DMS 273 (cell line): ENCODE results near the gene LHFPL2.

ENCODE experiments used
- DNase-seq: peaks from one replicate; lab custom pipeline; 2025; ENCODE audit not compliant: unreplicated experiment; lab: John Stamatoyannopoulos, UW

Gene LHFPL2

GRCh38 chr5:78642701-78643100 lies 5.9 kb downstream of the LHFPL2 start:
- no peak for DNase-seq

GRCh38 chr5:78640662-78641474 lies 7.7 kb downstream of the LHFPL2 start:
- DNase-seq = peak; percentile 12

GRCh38 chr5:78639791-78640190 lies 8.8 kb downstream of the LHFPL2 start:
- DNase-seq = no peak

- no peak for DNase-seq
Observed at GRCh38 chr5:78638973-78639669, 9.5 kb downstream of the LHFPL2 start.

- no peak for DNase-seq
Observed at GRCh38 chr5:78638423-78638822, 10.1 kb downstream of the LHFPL2 start.

- DNase-seq = no peak
Observed at GRCh38 chr5:78637468-78637867, 11.1 kb downstream of the LHFPL2 start.

GRCh38 chr5:78636682-78637081 lies 11.9 kb downstream of the LHFPL2 start:
- DNase-seq = no peak

- DNase-seq = peak; percentile 17
Observed at GRCh38 chr5:78634634-78635033, 13.9 kb downstream of the LHFPL2 start.

- no peak for DNase-seq
Observed at GRCh38 chr5:78634229-78634628, 14.3 kb downstream of the LHFPL2 start.

- no peak for DNase-seq
Observed at GRCh38 chr5:78633700-78634099, 14.9 kb downstream of the LHFPL2 start.

- no peak for DNase-seq
Observed at GRCh38 chr5:78632467-78632866, 16.1 kb downstream of the LHFPL2 start.

GRCh38 chr5:78631931-78632330 lies 16.6 kb downstream of the LHFPL2 start:
- no peak for DNase-seq

GRCh38 chr5:78630047-78630446 lies 18.5 kb downstream of the LHFPL2 start:
- no peak for DNase-seq

GRCh38 chr5:78629624-78630023 lies 18.9 kb downstream of the LHFPL2 start:
- DNase-seq = no peak

GRCh38 chr5:78628270-78628992 lies 20.1 kb downstream of the LHFPL2 start:
- no peak for DNase-seq

- peak; percentile 11 for DNase-seq
Observed at GRCh38 chr5:78627766-78628165, 20.8 kb downstream of the LHFPL2 start.

- DNase-seq = peak; percentile 37
Observed at GRCh38 chr5:78627175-78627574, 21.4 kb downstream of the LHFPL2 start.

- DNase-seq = no peak
Observed at GRCh38 chr5:78626009-78626571, 22.5 kb downstream of the LHFPL2 start.

- DNase-seq = no peak
Observed at GRCh38 chr5:78624992-78625391, 23.6 kb downstream of the LHFPL2 start.

- no peak for DNase-seq
Observed at GRCh38 chr5:78624011-78624541, 24.5 kb downstream of the LHFPL2 start.

GRCh38 chr5:78622302-78622971 lies 26.1 kb downstream of the LHFPL2 start:
- no peak for DNase-seq
